HG03064 (cell line): ENCODE measurements around the gene KCMF1.

Experiments
- ATAC-seq: cut with Tn5 transposase; IDR thresholded peaks from one replicate; pipeline ENCODE4 v1.9.1; 2021; ENCODE audit warnings: low read depth; ENCODE audit not compliant: unreplicated experiment

The KCMF1 gene

GRCh38 chr2:85076618-85077274, 105.8 kb downstream of the KCMF1 start:
- no peak for ATAC-seq

GRCh38 chr2:85077859-85078419, 107.0 kb downstream of the KCMF1 start:
- no peak for ATAC-seq

GRCh38 chr2:85078536-85078935, 107.6 kb downstream of the KCMF1 start:
- no peak for ATAC-seq

GRCh38 chr2:85083092-85083491, 112.1 kb downstream of the KCMF1 start:
- ATAC-seq: no peak

GRCh38 chr2:85085563-85085962, 114.6 kb downstream of the KCMF1 start:
- ATAC-seq: no peak

- ATAC-seq: no peak
Observed at GRCh38 chr2:85087541-85087940, 116.6 kb downstream of the KCMF1 start.

- ATAC-seq: no peak
Observed at GRCh38 chr2:85088921-85089320, 118.0 kb downstream of the KCMF1 start.

- no peak for ATAC-seq
Observed at GRCh38 chr2:85089585-85089984, 118.6 kb downstream of the KCMF1 start.

GRCh38 chr2:85091838-85092237, 120.9 kb downstream of the KCMF1 start:
- ATAC-seq: no peak

- ATAC-seq: no peak
Observed at GRCh38 chr2:85095094-85095493, 124.1 kb downstream of the KCMF1 start.

- no peak for ATAC-seq
Observed at GRCh38 chr2:85096616-85097015, 125.7 kb downstream of the KCMF1 start.

- no peak for ATAC-seq
Observed at GRCh38 chr2:85104228-85104627, 133.3 kb downstream of the KCMF1 start.

GRCh38 chr2:85106489-85107180, 135.7 kb downstream of the KCMF1 start:
- no peak for ATAC-seq
